Measurements from ENCODE around the gene RSPO3. TPM values are rescaled to one million over a fixed set of nuclear protein-coding genes. Genes with fewer than 3 reads are reported as not detected.
"Not testable (repeated sequence)": the region's sequence is repeated elsewhere in the genome, so short reads cannot be mapped to it uniquely, and the experiment has no call there.

RSPO3 gene
- total RNA-seq: 8.6 TPM

GRCh38 chr6:127118298-127119101 lies at the start of gene RSPO3:
TSS of gene RSPO3 (plus strand) at chr6:127118671. CDS start at chr6:127119193, 522 bp downstream.
- DNase-seq: peak; percentile 77

- DNase-seq: no peak
Observed at GRCh38 chr6:127069659-127070279, 48.7 kb upstream of the RSPO3 start.

- no peak for DNase-seq
Observed at GRCh38 chr6:127073222-127073621, 45.2 kb upstream of the RSPO3 start.

- no peak for DNase-seq
Observed at GRCh38 chr6:127076466-127076865, 42.0 kb upstream of the RSPO3 start.

- no peak for DNase-seq
Observed at GRCh38 chr6:127077886-127078285, 40.6 kb upstream of the RSPO3 start.

GRCh38 chr6:127078669-127079068 lies 39.8 kb upstream of the RSPO3 start:
- no peak for DNase-seq

GRCh38 chr6:127079681-127080080 lies 38.8 kb upstream of the RSPO3 start:
- no peak for DNase-seq

- DNase-seq: no peak
Observed at GRCh38 chr6:127080081-127080480, 38.4 kb upstream of the RSPO3 start.

- no peak for DNase-seq
Observed at GRCh38 chr6:127083231-127083962, 35.1 kb upstream of the RSPO3 start.

GRCh38 chr6:127083963-127084310 lies 34.5 kb upstream of the RSPO3 start:
- DNase-seq: no peak

GRCh38 chr6:127085181-127085580 lies 33.3 kb upstream of the RSPO3 start:
- DNase-seq: peak; percentile 9

GRCh38 chr6:127090051-127090450 lies 28.4 kb upstream of the RSPO3 start:
- no peak for DNase-seq

- DNase-seq: no peak
Observed at GRCh38 chr6:127092466-127092865, 26.0 kb upstream of the RSPO3 start.

- no peak for DNase-seq
Observed at GRCh38 chr6:127094791-127095190, 23.7 kb upstream of the RSPO3 start.

- no peak for DNase-seq
Observed at GRCh38 chr6:127096167-127096566, 22.3 kb upstream of the RSPO3 start.

GRCh38 chr6:127097442-127097841 lies 21.0 kb upstream of the RSPO3 start:
- not testable (repeated sequence) for DNase-seq

- DNase-seq: peak; percentile 3
Observed at GRCh38 chr6:127100510-127101140, 17.8 kb upstream of the RSPO3 start.

- DNase-seq: no peak
Observed at GRCh38 chr6:127102299-127102698, 16.2 kb upstream of the RSPO3 start.

GRCh38 chr6:127102859-127103258 lies 15.6 kb upstream of the RSPO3 start:
- no peak for DNase-seq

- DNase-seq: no peak
Observed at GRCh38 chr6:127103482-127103881, 15.0 kb upstream of the RSPO3 start.

- DNase-seq: no peak
Observed at GRCh38 chr6:127107916-127108315, 10.6 kb upstream of the RSPO3 start.

GRCh38 chr6:127110712-127111111 lies 7.8 kb upstream of the RSPO3 start:
- DNase-seq: no peak

GRCh38 chr6:127111526-127111925 lies 6.9 kb upstream of the RSPO3 start:
- DNase-seq: no peak
